ENCODE measurements around the gene PTPRN2.
"Not testable (repeated sequence)": the region's sequence is repeated elsewhere in the genome, so short reads cannot be mapped to it uniquely, and the experiment has no call there.

The PTPRN2 gene

DNA sequence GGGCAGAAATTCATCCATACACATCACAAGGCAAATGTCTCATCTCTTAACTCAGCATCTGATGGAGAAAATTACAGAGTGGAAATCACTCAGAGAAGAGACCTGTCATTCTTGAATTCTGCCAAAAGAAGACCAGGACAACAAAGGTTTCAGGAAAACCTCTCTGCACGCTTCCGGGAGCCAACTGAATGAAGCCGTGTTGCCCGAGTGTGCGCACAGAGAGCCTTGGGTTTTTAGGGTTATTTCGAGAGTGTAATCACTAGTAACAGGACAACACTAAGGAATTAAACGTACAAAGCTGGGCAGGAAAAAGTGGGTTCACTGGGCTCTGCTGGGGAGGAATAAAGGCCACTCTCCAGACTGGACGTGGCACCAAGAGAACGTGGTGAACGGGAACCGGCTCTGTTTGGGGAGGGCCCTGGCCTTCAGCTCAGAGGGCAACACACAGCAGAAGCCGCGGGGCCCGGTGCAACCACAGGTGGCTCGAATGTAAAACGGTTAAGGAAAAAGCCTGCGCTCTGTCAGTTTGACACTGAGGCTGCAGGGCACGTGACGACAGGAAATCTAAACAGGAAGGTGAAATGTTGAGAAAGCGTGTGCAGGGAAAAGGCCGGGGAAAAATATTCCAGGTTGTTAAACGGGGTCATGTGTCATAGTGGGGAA is 919.3 kb downstream of the PTPRN2 start:
- TF ChIP-seq, protein P1, sequence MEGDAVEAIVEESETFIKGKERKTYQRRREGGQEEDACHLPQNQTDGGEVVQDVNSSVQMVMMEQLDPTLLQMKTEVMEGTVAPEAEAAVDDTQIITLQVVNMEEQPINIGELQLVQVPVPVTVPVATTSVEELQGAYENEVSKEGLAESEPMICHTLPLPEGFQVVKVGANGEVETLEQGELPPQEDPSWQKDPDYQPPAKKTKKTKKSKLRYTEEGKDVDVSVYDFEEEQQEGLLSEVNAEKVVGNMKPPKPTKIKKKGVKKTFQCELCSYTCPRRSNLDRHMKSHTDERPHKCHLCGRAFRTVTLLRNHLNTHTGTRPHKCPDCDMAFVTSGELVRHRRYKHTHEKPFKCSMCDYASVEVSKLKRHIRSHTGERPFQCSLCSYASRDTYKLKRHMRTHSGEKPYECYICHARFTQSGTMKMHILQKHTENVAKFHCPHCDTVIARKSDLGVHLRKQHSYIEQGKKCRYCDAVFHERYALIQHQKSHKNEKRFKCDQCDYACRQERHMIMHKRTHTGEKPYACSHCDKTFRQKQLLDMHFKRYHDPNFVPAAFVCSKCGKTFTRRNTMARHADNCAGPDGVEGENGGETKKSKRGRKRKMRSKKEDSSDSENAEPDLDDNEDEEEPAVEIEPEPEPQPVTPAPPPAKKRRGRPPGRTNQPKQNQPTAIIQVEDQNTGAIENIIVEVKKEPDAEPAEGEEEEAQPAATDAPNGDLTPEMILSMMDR (IDR thresholded peaks at IDR 0.05; ENCODE audit: insufficient read depth, missing control alignments) = no peak
- no peak for FAIRE-seq
- no peak for DNase-seq (ENCODE audit: insufficient read length, low spot score)

DNA sequence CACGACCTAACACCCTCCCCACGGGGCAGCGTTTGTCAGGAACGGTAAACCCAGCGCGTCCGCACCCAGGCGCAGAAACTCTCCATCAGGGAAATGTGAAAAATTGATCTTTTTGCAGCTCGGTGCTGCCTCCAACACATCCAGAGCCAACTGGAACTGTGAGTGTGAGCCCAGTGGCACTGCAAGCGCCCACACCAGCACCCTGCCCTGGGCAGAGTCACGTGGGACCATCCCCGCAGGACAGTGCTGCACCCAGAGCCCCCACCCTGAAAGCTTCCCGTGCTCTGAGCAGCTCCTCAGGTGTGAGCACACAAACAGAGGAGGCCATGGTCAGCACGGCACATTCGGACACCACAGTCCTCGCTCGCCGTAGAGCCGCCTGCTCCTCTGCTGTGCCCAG is 919.9 kb downstream of the PTPRN2 start:
- TF ChIP-seq, protein P1 (IDR thresholded peaks at IDR 0.05; ENCODE audit: insufficient read depth, missing control alignments) = no peak
- DNase-seq (ENCODE audit: insufficient read length, low spot score) (no peak), FAIRE-seq (no peak)

DNA sequence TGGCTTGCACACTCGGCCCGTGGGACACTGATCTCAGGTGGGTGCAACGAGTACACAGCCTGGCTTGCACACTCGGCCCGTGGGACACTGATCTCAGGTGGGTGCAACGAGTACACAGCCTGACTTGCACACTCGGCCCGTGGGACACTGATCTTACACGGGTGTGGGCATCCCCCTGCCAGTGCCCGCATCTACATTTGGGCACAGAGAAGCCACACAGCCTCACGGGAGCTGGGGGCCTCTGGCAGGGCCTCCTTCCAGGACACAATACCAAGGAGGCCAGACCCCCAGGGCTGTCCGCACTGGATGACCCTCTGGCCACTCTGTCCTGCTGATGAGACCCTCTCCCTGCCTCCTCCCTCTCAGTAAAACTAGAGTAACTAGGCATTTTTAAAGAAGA is 920.4 kb downstream of the PTPRN2 start:
- no peak for DNase-seq (ENCODE audit: insufficient read length, low spot score)
- no peak for FAIRE-seq
- TF ChIP-seq, protein P1 (IDR thresholded peaks at IDR 0.05; ENCODE audit: insufficient read depth, missing control alignments) = no peak

DNA sequence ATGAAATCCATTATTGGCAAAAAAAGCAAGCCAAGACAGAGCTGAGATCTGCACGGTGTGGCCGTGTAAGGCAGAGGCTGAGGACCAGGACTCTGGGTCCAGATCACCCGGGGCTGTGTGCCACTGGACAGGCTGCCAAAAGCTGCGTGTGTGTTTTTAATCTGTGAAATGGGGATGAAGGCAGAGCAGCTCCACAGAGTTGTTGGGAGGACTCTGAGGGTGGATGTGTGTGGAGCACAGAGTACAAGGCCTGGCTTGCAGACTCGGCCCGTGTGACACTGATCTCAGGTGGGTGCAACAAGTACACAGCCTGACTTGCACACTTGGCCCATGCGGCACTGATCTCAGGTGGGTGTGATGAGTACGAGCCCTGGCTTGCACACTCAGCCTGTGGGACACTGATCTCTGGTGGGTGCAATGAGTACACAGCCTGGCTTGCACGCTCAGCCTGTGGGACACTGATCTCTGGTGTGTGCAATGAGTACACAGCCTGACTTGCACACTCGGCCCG is 921.0 kb downstream of the PTPRN2 start:
- DNase-seq (ENCODE audit: insufficient read length, low spot score) = no peak
- TF ChIP-seq, protein P1 (IDR thresholded peaks at IDR 0.05; ENCODE audit: insufficient read depth, missing control alignments) = no peak
- no peak for FAIRE-seq

DNA sequence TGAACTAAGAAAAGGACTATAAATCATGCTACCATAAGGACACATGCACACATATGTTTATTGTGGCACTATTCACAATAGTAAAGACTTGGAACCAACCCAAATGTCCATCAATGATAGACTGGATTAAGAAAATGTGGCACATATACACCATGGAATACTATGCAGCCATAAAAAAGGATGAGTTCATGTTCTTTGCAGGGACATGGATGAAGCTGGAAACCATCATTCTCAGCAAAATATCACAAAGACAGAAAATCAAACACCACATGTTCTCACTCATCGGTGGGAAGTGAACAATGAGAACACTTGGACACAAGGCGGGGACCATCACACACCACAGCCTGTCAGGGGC is 922.0 kb downstream of the PTPRN2 start:
- DNase-seq (ENCODE audit: insufficient read length, low spot score); FAIRE-seq: not testable (repeated sequence)

DNA sequence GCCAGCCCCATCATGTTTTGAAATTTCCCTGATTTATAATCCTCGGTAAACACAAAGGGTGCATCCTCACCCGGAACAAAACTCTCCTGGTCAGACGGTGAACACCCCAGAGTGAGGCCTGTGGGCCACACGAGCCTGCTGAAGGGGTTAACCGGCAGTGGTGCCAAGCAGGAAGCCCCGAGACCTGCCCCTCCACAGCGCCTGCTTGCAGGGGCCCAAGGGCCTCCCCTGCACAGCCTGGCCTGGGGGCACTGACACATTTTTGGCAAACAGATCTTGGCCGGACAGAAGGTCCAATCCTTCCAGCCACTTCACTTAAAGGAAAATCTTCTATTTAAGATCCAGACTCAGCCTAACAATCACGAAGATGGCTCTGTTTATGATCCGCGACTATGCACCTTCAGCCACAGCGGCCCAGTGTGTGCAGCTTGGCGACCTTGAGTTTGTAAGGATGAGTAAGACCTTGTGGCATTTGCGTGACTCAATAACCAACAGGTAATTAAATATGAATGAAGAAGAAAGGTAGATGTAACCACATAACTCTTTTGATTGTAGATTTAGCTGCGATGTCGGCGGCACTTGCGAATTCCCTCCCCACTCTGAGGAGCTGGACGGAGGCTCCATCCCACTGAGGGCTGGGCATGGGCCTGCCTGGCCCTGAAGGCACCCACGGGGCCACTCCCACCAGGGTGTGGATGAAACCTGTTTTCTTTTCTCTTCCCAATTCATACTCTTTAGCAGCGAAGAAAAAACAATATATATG is 922.6 kb downstream of the PTPRN2 start:
- TF ChIP-seq, protein P1 (IDR thresholded peaks at IDR 0.05; ENCODE audit: insufficient read depth, missing control alignments) = no peak
- no peak for DNase-seq (ENCODE audit: insufficient read length, low spot score)
- no peak for FAIRE-seq

DNA sequence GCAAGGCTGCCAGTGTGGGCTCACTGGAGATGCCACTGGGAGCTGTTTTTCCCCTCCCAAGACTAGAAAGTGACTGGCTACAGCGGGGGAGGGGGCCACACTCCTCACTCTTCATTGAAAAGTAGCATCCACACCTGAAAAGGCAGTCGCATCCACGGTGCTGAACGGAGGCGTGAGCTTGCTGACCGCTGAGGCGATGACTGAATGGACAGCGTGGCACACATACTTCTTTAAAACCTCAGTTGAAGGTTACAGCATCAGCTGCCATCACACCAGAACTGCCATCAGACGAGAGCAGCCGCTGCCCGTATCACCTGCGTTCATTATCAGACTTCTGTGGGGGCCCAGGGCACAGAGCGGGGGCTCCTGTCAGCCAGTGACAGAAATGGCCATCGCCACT is 923.6 kb downstream of the PTPRN2 start:
- FAIRE-seq (no peak), DNase-seq (ENCODE audit: insufficient read length, low spot score) (no peak)
- TF ChIP-seq, protein P1 (IDR thresholded peaks at IDR 0.05; ENCODE audit: insufficient read depth, missing control alignments) = no peak
